B cell (primary cell): Measurements from ENCODE around the gene ANGPTL2. TPM values are rescaled to one million over a fixed set of nuclear protein-coding genes. Genes with fewer than 3 reads are reported as not detected.

Experiments
- ATAC-seq: fragments of 200-7000 bp; cut with Tn5 transposase; one replicate; pipeline ENCODE4 v1.10.0; 2021; ENCODE audit warnings: low read depth, mild to moderate bottlenecking, moderate number of reproducible peaks, moderate library complexity
- CTCF ChIA-PET: fragments of 350-600 bp; sonication (Branson Sonifier 250); formaldehyde crosslinking; loops from one replicate; lab custom pipeline; 2021; ENCODE audit warnings: antibody characterized with exemption, inconsistent platforms; lab: Charles Lee
- POLR2A ChIA-PET: fragments of 350-600 bp; sonication (Branson Sonifier 250); formaldehyde crosslinking; loops from one replicate; lab custom pipeline; 2021; ENCODE audit warnings: antibody characterized with exemption; lab: Charles Lee
- DNase-seq: peaks from one replicate; pipeline ENCODE4 v3.0.0; 2013
- H2AFZ ChIP-seq: 2 replicates; pipeline ENCODE4 v1.6.1; 2012; ENCODE audit warnings: mild to moderate bottlenecking, low read depth, low read length; ENCODE audit not compliant: insufficient read depth, poor library complexity, severe bottlenecking
- H3K27ac ChIP-seq, 2 donors: 1 replicate in 1 of 2; 2 replicates in 1 of 2; pipeline ENCODE4 v1.5.1; 2012 to 2013; ENCODE audit warnings: low read length in 2 of 2, mild to moderate bottlenecking in 2 of 2, moderate library complexity in 1 of 2
- H3K27me3 ChIP-seq, 4 experiments: fragments of 200-600 bp in 1 of 4; sonication (generic) in 1 of 4; replicated peaks in 1 of 4; 1 replicate in 2 of 4; 2 replicates in 2 of 4; pipeline versions ENCODE4 v1.6.1 to v1.7.0; 2013 to 2016; ENCODE audit warnings: low read length in 3 of 4, mild to moderate bottlenecking in 2 of 4, mixed read lengths in 1 of 4, moderate library complexity in 1 of 4; ENCODE audit not compliant: insufficient read depth in 4 of 4, control insufficient read depth in 3 of 4; ENCODE audit errors: control extremely low read depth in 1 of 4
- H3K36me3 ChIP-seq, 2 experiments: replicated peaks in 1 of 2; 1 replicate in 1 of 2; 2 replicates in 1 of 2; pipeline versions ENCODE4 v1.6.1 to v1.7.1; 2013; ENCODE audit warnings: low read length in 1 of 2; ENCODE audit not compliant: insufficient read depth in 2 of 2, control insufficient read depth in 1 of 2; ENCODE audit errors: control extremely low read depth in 1 of 2, extremely low read depth in 1 of 2
- H3K4me1 ChIP-seq, 2 donors: fragments of 200-600 bp in 1 of 2; sonication (generic) in 1 of 2; 1 replicate in 1 of 2; 2 replicates in 1 of 2; pipeline versions ENCODE4 v1.5.1 to v1.6.1; 2013 to 2017; ENCODE audit warnings: low read length in 2 of 2; ENCODE audit not compliant: control insufficient read depth in 2 of 2, insufficient read depth in 2 of 2
- H3K4me2 ChIP-seq: replicated peaks from 2 replicates; pipeline ENCODE3; 2012; ENCODE audit warnings: mild to moderate bottlenecking, low read depth, low read length; ENCODE audit not compliant: poor library complexity, severe bottlenecking
- H3K4me3 ChIP-seq, 5 experiments: fragments of 200-600 bp in 1 of 5; sonication (generic) in 1 of 5; 1 replicate in 3 of 5; 2 replicates in 2 of 5; pipeline versions ENCODE4 v1.5.1 to v1.7.0; 2011 to 2016; ENCODE audit warnings: low read length in 4 of 5, mild to moderate bottlenecking in 4 of 5, low read depth in 2 of 5, control low read depth in 1 of 5, moderate library complexity in 1 of 5; ENCODE audit not compliant: insufficient read depth in 1 of 5; ENCODE audit errors: control extremely low read depth in 1 of 5, extremely low read depth in 1 of 5
- H3K79me2 ChIP-seq: fragments of 200-600 bp; sonication (generic); one replicate; pipeline ENCODE4 v1.6.0; 2016; ENCODE audit warnings: low read length; ENCODE audit not compliant: control insufficient read depth, insufficient read depth
- H3K9ac ChIP-seq: fragments of 200-600 bp; sonication (generic); 2 replicates; pipeline ENCODE4 v1.6.1; 2017; ENCODE audit warnings: mild to moderate bottlenecking, low read length, moderate library complexity
- H3K9me3 ChIP-seq, 3 donors: one replicate each; pipeline versions ENCODE4 v1.6.1 to v1.7.1; 2013; ENCODE audit warnings: low read length in 2 of 3; ENCODE audit not compliant: control insufficient read depth in 2 of 3, insufficient read depth in 1 of 3; ENCODE audit errors: control extremely low read depth in 1 of 3
- H4K20me1 ChIP-seq: 2 replicates; pipeline ENCODE4 v1.6.0; 2012; ENCODE audit warnings: mild to moderate bottlenecking, low read length; ENCODE audit not compliant: insufficient read depth, control insufficient read depth, poor library complexity, severe bottlenecking
- H3K27ac Mint-ChIP-seq: one replicate; pipeline ENCODE4 v1.8.0; 2021; ENCODE audit warnings: mixed read lengths
- H3K27me3 Mint-ChIP-seq: one replicate; pipeline ENCODE4 v1.8.0; 2021; ENCODE audit warnings: mixed read lengths
- H3K4me1 Mint-ChIP-seq: one replicate; pipeline ENCODE4 v1.8.0; 2021; ENCODE audit warnings: mixed read lengths
- H3K4me3 Mint-ChIP-seq: one replicate; pipeline ENCODE4 v1.8.0; 2021; ENCODE audit warnings: mixed read lengths
- H3K9me3 Mint-ChIP-seq: one replicate; pipeline ENCODE4 v1.8.0; 2022; ENCODE audit warnings: mixed read lengths; ENCODE audit not compliant: insufficient read depth
- EZH2 ChIP-seq: IDR thresholded peaks from 2 replicates; pipeline ENCODE4 v1.6.1; 2012; ENCODE audit warnings: borderline replicate concordance, low read depth, mild to moderate bottlenecking, moderate library complexity, low read length; ENCODE audit not compliant: insufficient read depth, poor library complexity, severe bottlenecking
- WGBS: methylation state at CpG from one replicate; pipeline ENCODE4 v1.1.5; 2013; ENCODE audit warnings: missing lambda C conversion rate; ENCODE audit not compliant: insufficient coverage; 5-methylcytosine and 5-hydroxymethylcytosine counted together
- intact Hi-C: fragments of 100-400 bp; cut with micrococcal nuclease; formaldehyde crosslinking; loops from one replicate; pipeline ENCODE4 v1.10.0; 2022
- polyA plus RNA-seq: library from polyadenylated mRNA; depleted of rRNA; stranded (reverse); fragments of >200 nt; gene quantifications from 2 replicates; pipeline ENCODE4 v1.2.3, GENCODE V29; 2012
- total RNA-seq, 2 donors: library from RNA; stranded (reverse); fragments of 120-200 nt in 1 of 2; gene quantifications; 1 replicate in 1 of 2; 2 replicates in 1 of 2; pipeline versions ENCODE4 v1.2.3 to v1.2.4, GENCODE V29; 2013 to 2022
- TF ChIP-seq, protein P1 (sequence below): fragments of 200-600 bp; IDR thresholded peaks from one replicate; pipeline ENCODE4 v1.8.0; 2022; ENCODE audit warnings: antibody characterized with exemption, mild to moderate bottlenecking

Gene ANGPTL2
- total and polyA plus RNA-seq, 2 donors (not counting 1 experiment from before 2014, with no cell fraction given): not detected

DNA sequence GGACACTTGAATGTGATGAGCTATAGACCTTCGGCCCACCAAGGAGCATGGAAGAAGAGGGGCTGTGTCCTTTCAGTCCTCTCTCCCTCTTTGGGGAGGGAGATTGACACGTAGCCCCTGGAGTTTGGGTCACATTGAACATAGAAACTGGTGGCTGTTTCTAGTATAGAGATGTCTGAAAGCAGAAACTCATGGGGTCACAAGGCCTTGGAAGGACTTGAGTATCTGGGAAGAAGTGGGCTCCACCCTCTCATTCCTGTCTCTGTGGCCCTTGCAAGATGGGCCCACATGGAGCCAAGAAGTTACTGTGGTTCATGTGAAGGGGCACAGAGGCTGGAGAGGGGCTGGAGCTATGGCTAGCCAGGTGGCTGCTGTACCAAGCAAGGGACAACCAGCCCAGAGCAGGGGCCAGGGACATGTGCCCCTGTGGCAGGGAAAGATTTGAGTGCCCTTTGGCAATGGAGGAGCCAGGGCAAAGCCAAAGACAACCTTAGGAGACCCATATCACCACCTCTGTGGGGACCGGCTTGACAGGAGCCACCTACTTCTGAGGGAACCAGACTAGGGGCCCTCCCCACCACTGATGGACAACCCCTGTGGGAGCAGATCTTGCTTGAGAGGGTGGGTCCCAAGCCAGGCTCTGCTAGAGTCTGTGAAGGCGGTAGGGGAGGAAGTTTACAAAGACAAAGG is 12.8 kb upstream of the ANGPTL2 start:
- no peak overlapping the region for H3K4me3 ChIP-seq
- POLR2A ChIA-PET: no interaction called here
- TF ChIP-seq EZH2: no peak
- TF ChIP-seq, protein P1, sequence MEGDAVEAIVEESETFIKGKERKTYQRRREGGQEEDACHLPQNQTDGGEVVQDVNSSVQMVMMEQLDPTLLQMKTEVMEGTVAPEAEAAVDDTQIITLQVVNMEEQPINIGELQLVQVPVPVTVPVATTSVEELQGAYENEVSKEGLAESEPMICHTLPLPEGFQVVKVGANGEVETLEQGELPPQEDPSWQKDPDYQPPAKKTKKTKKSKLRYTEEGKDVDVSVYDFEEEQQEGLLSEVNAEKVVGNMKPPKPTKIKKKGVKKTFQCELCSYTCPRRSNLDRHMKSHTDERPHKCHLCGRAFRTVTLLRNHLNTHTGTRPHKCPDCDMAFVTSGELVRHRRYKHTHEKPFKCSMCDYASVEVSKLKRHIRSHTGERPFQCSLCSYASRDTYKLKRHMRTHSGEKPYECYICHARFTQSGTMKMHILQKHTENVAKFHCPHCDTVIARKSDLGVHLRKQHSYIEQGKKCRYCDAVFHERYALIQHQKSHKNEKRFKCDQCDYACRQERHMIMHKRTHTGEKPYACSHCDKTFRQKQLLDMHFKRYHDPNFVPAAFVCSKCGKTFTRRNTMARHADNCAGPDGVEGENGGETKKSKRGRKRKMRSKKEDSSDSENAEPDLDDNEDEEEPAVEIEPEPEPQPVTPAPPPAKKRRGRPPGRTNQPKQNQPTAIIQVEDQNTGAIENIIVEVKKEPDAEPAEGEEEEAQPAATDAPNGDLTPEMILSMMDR: no peak
- H3K9me3 ChIP-seq: no peaks in the 10 kb centered on the region
- no peaks in the 10 kb centered on the region for H3K36me3 ChIP-seq
- no peaks in the 10 kb centered on the region for H4K20me1 ChIP-seq
- Mint-ChIP-seq H3K9me3 (no peaks in the 10 kb centered on the region), H3K4me3 (no peak overlapping the region), H3K27me3 (no peaks in the 10 kb centered on the region), H3K27ac (no peak overlapping the region), H3K4me1 (no peaks in the 10 kb centered on the region)
- CTCF ChIA-PET: no interaction called here
- no peaks in the 10 kb centered on the region for H3K27me3 ChIP-seq
- H3K27ac ChIP-seq: no peak overlapping the region
- intact Hi-C loops: no loop called here
- H3K9ac ChIP-seq: no peak overlapping the region
- no peak for DNase-seq
- H3K79me2 ChIP-seq: no peaks in the 10 kb centered on the region
- WGBS: 100% methylated on average over 1 of the region's 4 CpGs
- no peaks in the 10 kb centered on the region for H3K4me1 ChIP-seq
- no peak overlapping the region for H3K4me2 ChIP-seq
- ATAC-seq: no peak
- no peak overlapping the region for H2AFZ ChIP-seq

DNA sequence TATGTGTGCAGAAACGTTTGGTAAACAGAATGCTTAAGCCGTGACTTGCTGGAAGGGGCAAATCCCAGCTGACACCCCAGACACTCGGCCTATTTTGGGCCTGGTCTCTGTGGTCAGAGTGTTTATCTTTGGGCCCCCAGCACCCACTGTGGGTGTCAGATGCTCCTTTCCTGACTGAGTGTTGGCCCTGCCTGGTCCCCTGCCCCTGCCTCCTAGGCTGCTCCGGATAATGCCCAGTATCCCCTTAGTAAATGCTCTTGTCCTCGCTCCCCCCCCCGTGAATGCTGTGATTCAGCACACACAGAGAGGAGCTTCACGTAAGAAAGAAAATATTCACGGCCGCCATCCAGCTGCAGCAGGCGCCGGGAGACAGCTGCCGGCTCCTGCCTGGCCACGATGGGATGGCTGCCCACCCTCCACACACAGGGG is 11.3 kb upstream of the ANGPTL2 start:
- Mint-ChIP-seq H3K4me3 (no peak overlapping the region), H3K27ac (no peak overlapping the region), H3K4me1 (no peaks in the 10 kb centered on the region), H3K27me3 (no peaks in the 10 kb centered on the region), H3K9me3 (no peaks in the 10 kb centered on the region)
- intact Hi-C loops: no loop called here
- H3K4me1 ChIP-seq: no peaks in the 10 kb centered on the region
- H3K9me3 ChIP-seq: no peaks in the 10 kb centered on the region
- no peak overlapping the region for H2AFZ ChIP-seq
- H3K9ac ChIP-seq: no peak overlapping the region
- WGBS: 90% methylated on average over 13 of the region's 13 CpGs
- H4K20me1 ChIP-seq: no peaks in the 10 kb centered on the region
- TF ChIP-seq EZH2: no peak
- TF ChIP-seq, protein P1: no peak
- DNase-seq (no peak), ATAC-seq (no peak)
- ChIA-PET POLR2A (no interaction called here), CTCF (no interaction called here)
- no peaks in the 10 kb centered on the region for H3K79me2 ChIP-seq
- H3K27ac ChIP-seq: no peak overlapping the region
- no peaks in the 10 kb centered on the region for H3K27me3 ChIP-seq
- no peak overlapping the region for H3K4me2 ChIP-seq
- H3K4me3 ChIP-seq: no peak overlapping the region
- no peaks in the 10 kb centered on the region for H3K36me3 ChIP-seq
